Endothelial cell of umbilical vein (primary cell): ENCODE data around the gene CCDC160. TPM values are rescaled to one million over a fixed set of nuclear protein-coding genes. Genes with fewer than 3 reads are reported as not detected.

Experiments
- BruUV-seq: library from RNA; stranded (reverse); fragments of 400-500 nt; replicated peaks from 2 replicates; lab custom pipeline; 2021; lab: Mats Ljungman, UMichigan
- CTCF ChIA-PET: fragments of 300-600, 350-600 bp; sonication (Branson Sonifier 250); formaldehyde crosslinking; loops from one replicate; lab custom pipeline; 2021; ENCODE audit warnings: antibody characterized with exemption, inconsistent platforms; lab: Charles Lee
- POLR2A ChIA-PET: fragments of 300-600, 350-600 bp; sonication (Branson Sonifier 250); formaldehyde crosslinking; loops from one replicate; lab custom pipeline; 2021; ENCODE audit warnings: antibody characterized with exemption, inconsistent platforms; lab: Charles Lee
- DNase-seq: peaks from one replicate; pipeline ENCODE4 v3.0.0-alpha.2; 2011; ENCODE audit warnings: low read depth, low spot score
- FAIRE-seq: peaks from 2 replicates; lab custom pipeline; 2011; peaks lifted over from hg19 to GRCh38; lab: Jason Lieb, UNC
- H2AFZ ChIP-seq: 2 replicates; pipeline ENCODE4 v1.6.0; 2012; ENCODE audit warnings: low read depth, low read length, control low read depth, inconsistent platforms
- H3K27ac ChIP-seq: 2 replicates; pipeline ENCODE4 v1.5.1; 2011; ENCODE audit warnings: low read depth, mild to moderate bottlenecking, control low read depth, low read length, moderate library complexity; ENCODE audit not compliant: insufficient read depth
- H3K27me3 ChIP-seq, 2 experiments: 2 replicates each; pipeline versions ENCODE4 v1.6.0 to v1.6.1; 2011; ENCODE audit warnings: low read length in 2 of 2, mixed read lengths in 1 of 2; ENCODE audit not compliant: control insufficient read depth in 2 of 2, insufficient read depth in 2 of 2
- H3K36me3 ChIP-seq, 2 experiments: 2 replicates in 1 of 2; 3 replicates in 1 of 2; pipeline ENCODE4 v1.5.1; 2011; ENCODE audit warnings: low read length in 2 of 2, mild to moderate bottlenecking in 1 of 2, moderate library complexity in 1 of 2; ENCODE audit not compliant: control insufficient read depth in 2 of 2, insufficient read depth in 2 of 2; ENCODE audit errors: extremely low read depth in 1 of 2
- H3K4me1 ChIP-seq: 3 replicates; pipeline ENCODE4 v1.5.1; 2011; ENCODE audit warnings: mild to moderate bottlenecking, low read length; ENCODE audit not compliant: control insufficient read depth, insufficient read depth; ENCODE audit errors: extremely low read depth
- H3K4me2 ChIP-seq: 2 replicates; pipeline ENCODE4 v1.6.1; 2011; ENCODE audit warnings: low read length, control low read depth, mixed read lengths; ENCODE audit not compliant: insufficient read depth
- H3K4me3 ChIP-seq, 3 experiments: fragments of 200-600 bp in 1 of 3; sonication (generic), shearing (Covaris generic) in 1 of 3; replicated peaks in 1 of 3; 2 replicates each; pipeline ENCODE4 v1.5.1; 2011 to 2016; ENCODE audit warnings: control low read depth in 3 of 3, low read length in 3 of 3, mild to moderate bottlenecking in 2 of 3, inconsistent platforms in 1 of 3, low read depth in 1 of 3, moderate library complexity in 1 of 3; ENCODE audit not compliant: insufficient read depth in 1 of 3
- H3K79me2 ChIP-seq: 2 replicates; pipeline ENCODE4 v1.6.0; 2012; ENCODE audit warnings: low read length, inconsistent platforms; ENCODE audit not compliant: control insufficient read depth, insufficient read depth
- H3K9ac ChIP-seq: replicated peaks from 2 replicates; pipeline ENCODE3; 2011; ENCODE audit warnings: low read length, control low read depth; ENCODE audit not compliant: insufficient read depth; ENCODE audit errors: extremely low read depth
- H3K9me1 ChIP-seq: replicated peaks from 3 replicates; pipeline ENCODE4 v1.6.0; 2011; ENCODE audit warnings: mild to moderate bottlenecking, low read length; ENCODE audit not compliant: control insufficient read depth, insufficient read depth; ENCODE audit errors: extremely low read depth
- H3K9me3 ChIP-seq: replicated peaks from 2 replicates; pipeline ENCODE4 v1.5.1; 2012; ENCODE audit warnings: low read length, inconsistent platforms; ENCODE audit not compliant: control insufficient read depth, insufficient read depth
- H4K20me1 ChIP-seq: replicated peaks from 2 replicates; pipeline ENCODE3; 2011; ENCODE audit warnings: mild to moderate bottlenecking, low read length; ENCODE audit not compliant: control insufficient read depth, insufficient read depth; ENCODE audit errors: extremely low read depth
- EZH2 ChIP-seq: IDR thresholded peaks from 2 replicates; pipeline ENCODE4 v1.6.1; 2012; ENCODE audit warnings: borderline replicate concordance, low read depth, mild to moderate bottlenecking, moderate library complexity, low read length, inconsistent platforms; ENCODE audit not compliant: severe bottlenecking
- FOS ChIP-seq: IDR thresholded peaks from 2 replicates; pipeline ENCODE4 v1.6.1; 2011; ENCODE audit warnings: mild to moderate bottlenecking, low read length, moderate library complexity, borderline replicate concordance; ENCODE audit not compliant: insufficient read depth
- GATA2 ChIP-seq: IDR thresholded peaks from 2 replicates; pipeline ENCODE4 v1.7.0; 2011; ENCODE audit warnings: low read depth, mild to moderate bottlenecking, moderate library complexity, mixed read lengths, low read length; ENCODE audit not compliant: insufficient read length, insufficient read depth
- JUN ChIP-seq: IDR thresholded peaks from 2 replicates; pipeline ENCODE4 v1.6.1; 2011; ENCODE audit warnings: borderline replicate concordance, low read depth; ENCODE audit not compliant: insufficient read length, insufficient read depth
- MYC ChIP-seq: IDR thresholded peaks from one replicate; pipeline ENCODE4 v1.6.1; 2011; ENCODE audit warnings: mild to moderate bottlenecking, low read depth, low read length
- POLR2A ChIP-seq: IDR thresholded peaks from 2 replicates; pipeline ENCODE4 v1.6.1; 2012; ENCODE audit warnings: low read depth, mild to moderate bottlenecking, control low read depth, low read length
- POLR2AphosphoS5 ChIP-seq: IDR thresholded peaks from 2 replicates; pipeline ENCODE4 v1.6.1; 2012; ENCODE audit warnings: low read depth, mild to moderate bottlenecking, control low read depth, low read length, moderate library complexity; ENCODE audit not compliant: insufficient read depth
- dilution Hi-C: fragments of 300-500 bp; cut with MboI; formaldehyde crosslinking; loops from one replicate; pipeline ENCODE4 v1.15.0; 2019; ENCODE audit warnings: low sequenced_read_pairs; ENCODE audit not compliant: extremely low pct_ligation_motif_present
- intact Hi-C: fragments of 100-400 bp; cut with micrococcal nuclease; formaldehyde crosslinking; loops from one replicate; pipeline ENCODE4 v1.10.0; 2022
- polyA plus RNA-seq, 4 experiments: library from polyadenylated mRNA; depleted of rRNA in 3 of 4; stranded (reverse) in 3 of 4; unstranded in 1 of 4; fragments of >200 nt; gene quantifications; 2 replicates each; pipeline versions ENCODE4 v1.2.1 to v1.2.3, GENCODE V29; 2011 to 2012; ENCODE audit warnings: missing spikeins in 1 of 4
- total RNA-seq: library from RNA; stranded (reverse); gene quantifications from 2 replicates; pipeline ENCODE4 v1.2.3, GENCODE V29; 2021
- TF ChIP-seq, protein P1 (sequence below), 2 donors: IDR thresholded peaks; 1 replicate in 1 of 2; 2 replicates in 1 of 2; pipeline ENCODE4 v1.5.1; 2011; ENCODE audit warnings: low read length in 2 of 2, mild to moderate bottlenecking in 2 of 2, moderate library complexity in 2 of 2, control low read depth in 1 of 2, inconsistent platforms in 1 of 2, low read depth in 1 of 2; ENCODE audit not compliant: insufficient read depth in 1 of 2; ENCODE audit errors: extremely low read depth in 1 of 2

The CCDC160 gene
- total and polyA plus RNA-seq, 2 donors (not counting 3 experiments of a cell fraction or from before 2014, with no cell fraction given) = not detected

DNA sequence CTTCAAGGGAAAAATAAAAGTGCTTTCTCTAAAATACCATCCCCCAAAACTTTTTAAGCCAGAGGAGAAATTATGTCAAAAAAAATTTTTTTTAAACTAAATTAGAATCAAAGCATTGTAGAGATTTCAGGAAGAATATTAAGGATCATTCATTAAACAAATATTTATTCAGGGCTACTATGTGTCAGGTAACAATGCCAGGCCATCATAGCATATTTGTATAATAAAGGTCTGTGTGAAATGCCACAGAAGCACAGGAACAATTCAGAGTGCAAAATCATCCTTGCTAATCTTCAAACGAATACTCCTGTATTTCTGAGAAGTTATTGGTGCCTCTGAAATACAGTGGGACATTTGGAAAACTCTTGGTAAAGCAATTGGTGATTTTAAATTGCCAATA is 2.0 kb downstream of the CCDC160 start:
- Histone ChIP-seq H3K9me1 (no peaks in the 10 kb centered on the region), H3K27ac (no peak overlapping the region), H3K79me2 (no peaks in the 10 kb centered on the region), H3K4me2 (no peak overlapping the region), H3K9ac (no peak overlapping the region), H3K4me3 (no peak overlapping the region), H3K9me3 (no peaks in the 10 kb centered on the region), H3K36me3 (no peaks in the 10 kb centered on the region), H2AFZ (no peak overlapping the region), H3K4me1 (no peaks in the 10 kb centered on the region), H3K27me3 (no peaks in the 10 kb centered on the region), H4K20me1 (no peaks in the 10 kb centered on the region)
- CTCF ChIA-PET = no interaction called here
- POLR2A ChIA-PET = no interaction called here
- BruUV-seq = no TSS peak
- DNase-seq (no peak), FAIRE-seq (no peak)
- TF ChIP-seq JUN (no peak), POLR2A (no peak), MYC (no peak), GATA2 (no peak), EZH2 (no peak), POLR2AphosphoS5 (no peak), FOS (no peak)
- TF ChIP-seq, protein P1, sequence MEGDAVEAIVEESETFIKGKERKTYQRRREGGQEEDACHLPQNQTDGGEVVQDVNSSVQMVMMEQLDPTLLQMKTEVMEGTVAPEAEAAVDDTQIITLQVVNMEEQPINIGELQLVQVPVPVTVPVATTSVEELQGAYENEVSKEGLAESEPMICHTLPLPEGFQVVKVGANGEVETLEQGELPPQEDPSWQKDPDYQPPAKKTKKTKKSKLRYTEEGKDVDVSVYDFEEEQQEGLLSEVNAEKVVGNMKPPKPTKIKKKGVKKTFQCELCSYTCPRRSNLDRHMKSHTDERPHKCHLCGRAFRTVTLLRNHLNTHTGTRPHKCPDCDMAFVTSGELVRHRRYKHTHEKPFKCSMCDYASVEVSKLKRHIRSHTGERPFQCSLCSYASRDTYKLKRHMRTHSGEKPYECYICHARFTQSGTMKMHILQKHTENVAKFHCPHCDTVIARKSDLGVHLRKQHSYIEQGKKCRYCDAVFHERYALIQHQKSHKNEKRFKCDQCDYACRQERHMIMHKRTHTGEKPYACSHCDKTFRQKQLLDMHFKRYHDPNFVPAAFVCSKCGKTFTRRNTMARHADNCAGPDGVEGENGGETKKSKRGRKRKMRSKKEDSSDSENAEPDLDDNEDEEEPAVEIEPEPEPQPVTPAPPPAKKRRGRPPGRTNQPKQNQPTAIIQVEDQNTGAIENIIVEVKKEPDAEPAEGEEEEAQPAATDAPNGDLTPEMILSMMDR (IDR thresholded peaks at IDR 0.05; ENCODE audit: extremely low read depth in 1 of 2, insufficient read depth in 1 of 2, low read depth in 1 of 2, low read length in 2 of 2) = no peak
- intact Hi-C loops = no loop called here
- dilution Hi-C loops = no loop called here
